ENCODE measurements around the gene SRRM1.

SRRM1 gene, protein sequence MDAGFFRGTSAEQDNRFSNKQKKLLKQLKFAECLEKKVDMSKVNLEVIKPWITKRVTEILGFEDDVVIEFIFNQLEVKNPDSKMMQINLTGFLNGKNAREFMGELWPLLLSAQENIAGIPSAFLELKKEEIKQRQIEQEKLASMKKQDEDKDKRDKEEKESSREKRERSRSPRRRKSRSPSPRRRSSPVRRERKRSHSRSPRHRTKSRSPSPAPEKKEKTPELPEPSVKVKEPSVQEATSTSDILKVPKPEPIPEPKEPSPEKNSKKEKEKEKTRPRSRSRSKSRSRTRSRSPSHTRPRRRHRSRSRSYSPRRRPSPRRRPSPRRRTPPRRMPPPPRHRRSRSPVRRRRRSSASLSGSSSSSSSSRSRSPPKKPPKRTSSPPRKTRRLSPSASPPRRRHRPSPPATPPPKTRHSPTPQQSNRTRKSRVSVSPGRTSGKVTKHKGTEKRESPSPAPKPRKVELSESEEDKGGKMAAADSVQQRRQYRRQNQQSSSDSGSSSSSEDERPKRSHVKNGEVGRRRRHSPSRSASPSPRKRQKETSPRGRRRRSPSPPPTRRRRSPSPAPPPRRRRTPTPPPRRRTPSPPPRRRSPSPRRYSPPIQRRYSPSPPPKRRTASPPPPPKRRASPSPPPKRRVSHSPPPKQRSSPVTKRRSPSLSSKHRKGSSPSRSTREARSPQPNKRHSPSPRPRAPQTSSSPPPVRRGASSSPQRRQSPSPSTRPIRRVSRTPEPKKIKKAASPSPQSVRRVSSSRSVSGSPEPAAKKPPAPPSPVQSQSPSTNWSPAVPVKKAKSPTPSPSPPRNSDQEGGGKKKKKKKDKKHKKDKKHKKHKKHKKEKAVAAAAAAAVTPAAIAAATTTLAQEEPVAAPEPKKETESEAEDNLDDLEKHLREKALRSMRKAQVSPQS

GRCh38 chr1:24642481-24643362 lies at the start of gene SRRM1:
SRRM1 (plus strand) TSS chr1:24643302; CDS start chr1:24643327, 25 bp downstream.
- ChIA-PET CTCF (interaction anchor here (1.2 to 1.3 kb wide), 2 partner anchors 188 to 192 kb away, joined by 3 read pairs; no protein-coding TSS in a partner anchor), POLR2A (interaction anchor here (1.0 kb wide), 1 partner anchor 452 kb away, joined by 6 read pairs; no protein-coding TSS in a partner anchor)
- DNase-seq (ENCODE audit: extremely low spot score) = peak; percentile 98
- TF ChIP-seq CTCF (IDR thresholded peaks at IDR 0.05; ENCODE audit: control extremely low read depth, extremely low read depth, low read depth, missing control alignments) = peak; percentile 18

GRCh38 chr1:24594328-24594598 lies 48.8 kb upstream of the SRRM1 start:
- no peak for TF ChIP-seq CTCF (IDR thresholded peaks at IDR 0.05; ENCODE audit: control extremely low read depth, extremely low read depth, low read depth, missing control alignments)
- ChIA-PET CTCF (no interaction called here), POLR2A (no interaction called here)
- no peak for DNase-seq (ENCODE audit: extremely low spot score)

DNA sequence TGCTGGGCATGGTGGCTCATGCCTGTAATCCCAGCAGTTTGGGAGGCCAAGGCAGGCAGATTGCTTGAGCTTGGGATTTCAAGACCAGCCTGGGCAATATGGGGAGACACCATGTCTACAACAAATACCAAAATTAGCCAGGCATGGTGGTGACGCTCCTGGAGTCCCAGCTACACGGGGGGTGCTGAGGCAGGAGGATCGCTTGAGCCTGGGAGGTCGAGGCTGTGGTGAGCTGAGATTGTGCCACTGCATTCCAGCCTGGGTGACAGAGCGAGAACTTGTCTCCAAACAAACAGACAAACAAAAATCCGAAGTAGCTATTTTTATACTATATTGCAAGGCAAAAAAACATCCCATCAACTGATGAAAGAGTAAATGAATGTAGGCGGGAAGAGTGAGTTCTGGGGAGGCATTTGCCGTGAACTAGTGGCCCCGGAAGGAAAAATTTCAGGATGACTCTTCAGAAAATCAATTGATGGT lies 46.7 kb upstream of the SRRM1 start:
- CTCF ChIA-PET = interaction anchor here (1.1 to 3.0 kb wide), 3 partner anchors 9 to 35 kb away, joined by 3 to 21 read pairs (median 4); no protein-coding TSS in a partner anchor
- TF ChIP-seq CTCF (IDR thresholded peaks at IDR 0.05; ENCODE audit: control extremely low read depth, extremely low read depth, low read depth, missing control alignments) = no peak
- POLR2A ChIA-PET = no interaction called here
- DNase-seq (ENCODE audit: extremely low spot score) = no peak

- no peak for DNase-seq (ENCODE audit: extremely low spot score)
- TF ChIP-seq CTCF (IDR thresholded peaks at IDR 0.05; ENCODE audit: control extremely low read depth, extremely low read depth, low read depth, missing control alignments) = no peak
- POLR2A ChIA-PET = no interaction called here
- CTCF ChIA-PET = interaction anchor here (1.4 kb wide), 1 partner anchor 41 kb away, joined by 3 read pairs; no protein-coding TSS in a partner anchor
Measured at GRCh38 chr1:24599265-24599664, 43.8 kb upstream of the SRRM1 start.

- POLR2A ChIA-PET = no interaction called here
- TF ChIP-seq CTCF (IDR thresholded peaks at IDR 0.05; ENCODE audit: control extremely low read depth, extremely low read depth, low read depth, missing control alignments) = no peak
- DNase-seq (ENCODE audit: extremely low spot score) = no peak
- CTCF ChIA-PET = interaction anchor here (1.0 kb wide), 1 partner anchor 13 kb away, joined by 5 read pairs; no protein-coding TSS in a partner anchor
Measured at GRCh38 chr1:24600551-24600950, 42.6 kb upstream of the SRRM1 start.

All from GM10248 (cell line).